NB4 (cell line): ENCODE results near the gene CADM1.

Experiments
- DNase-seq: peaks from one replicate; pipeline ENCODE4 v3.0.0; 2010; ENCODE audit warnings: low read depth
- H3K4me3 ChIP-seq: one replicate; pipeline ENCODE4 v1.5.1; 2011; ENCODE audit warnings: mild to moderate bottlenecking, low read depth, low read length, moderate library complexity
- MYC ChIP-seq: IDR thresholded peaks from 2 replicates; pipeline ENCODE4 v1.6.1; 2011; ENCODE audit warnings: low read depth, low read length
- POLR2A ChIP-seq: IDR thresholded peaks from 2 replicates; pipeline ENCODE4 v1.6.1; 2011; ENCODE audit warnings: mild to moderate bottlenecking; ENCODE audit not compliant: insufficient read length; ENCODE audit errors: extremely low read depth
- TF ChIP-seq, protein P1 (sequence below): IDR thresholded peaks from 2 replicates; pipeline ENCODE4 v1.6.1; 2011; ENCODE audit warnings: low read depth, low read length
- TF ChIP-seq, protein P2 (sequence below): IDR thresholded peaks from one replicate; pipeline ENCODE4 v1.5.1; 2012; ENCODE audit warnings: low read depth, low read length

CADM1 gene

DNA sequence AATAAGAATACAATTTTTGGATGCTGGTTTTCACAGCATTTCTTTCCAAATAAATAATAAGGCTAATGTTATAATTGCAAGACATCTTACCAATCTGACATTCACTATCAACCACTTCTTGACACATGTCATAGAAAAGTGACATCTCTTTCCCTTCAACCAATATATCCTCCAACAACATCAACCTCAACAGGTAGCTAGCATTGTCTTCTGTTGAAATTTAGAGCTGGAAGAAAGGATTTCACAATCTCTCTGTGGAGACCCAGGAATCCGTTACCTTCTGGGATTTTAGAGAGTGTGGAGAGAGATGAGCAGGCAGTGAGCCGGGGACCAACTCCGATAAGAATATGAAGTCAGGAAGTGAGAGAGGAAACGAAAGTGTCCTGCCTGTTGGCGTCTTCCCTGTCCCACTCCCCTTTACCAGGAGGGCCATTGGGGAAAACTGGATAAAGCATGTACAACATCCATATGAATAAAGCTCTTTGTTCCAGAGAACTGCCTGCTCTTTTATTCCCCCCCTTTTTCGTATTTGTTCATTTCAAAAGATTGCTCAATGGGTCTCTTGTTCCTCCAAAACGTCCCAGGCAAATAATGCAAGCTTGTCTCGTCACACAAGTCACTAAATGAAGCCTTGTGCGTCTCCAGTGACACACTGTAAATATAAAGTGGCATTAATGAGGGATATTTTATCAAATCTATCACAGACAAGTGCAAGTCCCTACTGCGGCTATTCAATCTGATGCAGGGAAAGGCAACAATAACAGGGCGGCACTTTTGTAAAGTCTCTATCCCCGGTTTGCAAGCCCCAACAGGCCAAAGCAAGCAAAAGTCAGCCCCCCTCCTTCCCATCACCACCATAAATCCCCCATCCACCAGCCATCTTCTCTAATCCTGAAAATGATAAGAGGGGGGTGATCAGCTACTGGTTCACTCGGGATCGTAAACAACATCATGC is 3.4 kb downstream of the CADM1 start:
- TF ChIP-seq MYC (no peak), POLR2A (no peak)
- TF ChIP-seq, protein P1, sequence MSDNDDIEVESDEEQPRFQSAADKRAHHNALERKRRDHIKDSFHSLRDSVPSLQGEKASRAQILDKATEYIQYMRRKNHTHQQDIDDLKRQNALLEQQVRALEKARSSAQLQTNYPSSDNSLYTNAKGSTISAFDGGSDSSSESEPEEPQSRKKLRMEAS: no peak
- TF ChIP-seq, protein P2, sequence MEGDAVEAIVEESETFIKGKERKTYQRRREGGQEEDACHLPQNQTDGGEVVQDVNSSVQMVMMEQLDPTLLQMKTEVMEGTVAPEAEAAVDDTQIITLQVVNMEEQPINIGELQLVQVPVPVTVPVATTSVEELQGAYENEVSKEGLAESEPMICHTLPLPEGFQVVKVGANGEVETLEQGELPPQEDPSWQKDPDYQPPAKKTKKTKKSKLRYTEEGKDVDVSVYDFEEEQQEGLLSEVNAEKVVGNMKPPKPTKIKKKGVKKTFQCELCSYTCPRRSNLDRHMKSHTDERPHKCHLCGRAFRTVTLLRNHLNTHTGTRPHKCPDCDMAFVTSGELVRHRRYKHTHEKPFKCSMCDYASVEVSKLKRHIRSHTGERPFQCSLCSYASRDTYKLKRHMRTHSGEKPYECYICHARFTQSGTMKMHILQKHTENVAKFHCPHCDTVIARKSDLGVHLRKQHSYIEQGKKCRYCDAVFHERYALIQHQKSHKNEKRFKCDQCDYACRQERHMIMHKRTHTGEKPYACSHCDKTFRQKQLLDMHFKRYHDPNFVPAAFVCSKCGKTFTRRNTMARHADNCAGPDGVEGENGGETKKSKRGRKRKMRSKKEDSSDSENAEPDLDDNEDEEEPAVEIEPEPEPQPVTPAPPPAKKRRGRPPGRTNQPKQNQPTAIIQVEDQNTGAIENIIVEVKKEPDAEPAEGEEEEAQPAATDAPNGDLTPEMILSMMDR: no peak
- DNase-seq: no peak
- no peak overlapping the region for H3K4me3 ChIP-seq

DNA sequence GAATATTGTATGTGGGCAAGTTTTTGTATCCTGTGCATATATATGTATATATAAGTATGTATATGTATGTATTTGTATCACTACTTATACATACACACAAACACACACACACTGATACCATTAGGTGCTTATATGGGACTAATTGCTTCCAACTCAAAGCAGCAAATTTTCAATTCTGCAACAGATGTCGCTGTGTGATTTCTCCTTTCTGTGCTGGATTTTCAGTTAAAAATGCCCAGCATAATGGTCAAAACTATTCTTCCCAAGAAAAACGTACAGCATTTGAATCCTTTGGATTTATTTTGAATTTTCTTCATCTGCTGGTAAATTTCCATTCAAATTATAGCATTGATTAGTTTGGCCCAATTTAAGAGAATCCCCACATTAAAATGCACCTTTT is 4.3 kb downstream of the CADM1 start:
- no peak for DNase-seq
- TF ChIP-seq MYC: no peak
- TF ChIP-seq, protein P1: no peak
- TF ChIP-seq, protein P2: no peak
- TF ChIP-seq POLR2A: no peak
- no peak overlapping the region for H3K4me3 ChIP-seq

DNA sequence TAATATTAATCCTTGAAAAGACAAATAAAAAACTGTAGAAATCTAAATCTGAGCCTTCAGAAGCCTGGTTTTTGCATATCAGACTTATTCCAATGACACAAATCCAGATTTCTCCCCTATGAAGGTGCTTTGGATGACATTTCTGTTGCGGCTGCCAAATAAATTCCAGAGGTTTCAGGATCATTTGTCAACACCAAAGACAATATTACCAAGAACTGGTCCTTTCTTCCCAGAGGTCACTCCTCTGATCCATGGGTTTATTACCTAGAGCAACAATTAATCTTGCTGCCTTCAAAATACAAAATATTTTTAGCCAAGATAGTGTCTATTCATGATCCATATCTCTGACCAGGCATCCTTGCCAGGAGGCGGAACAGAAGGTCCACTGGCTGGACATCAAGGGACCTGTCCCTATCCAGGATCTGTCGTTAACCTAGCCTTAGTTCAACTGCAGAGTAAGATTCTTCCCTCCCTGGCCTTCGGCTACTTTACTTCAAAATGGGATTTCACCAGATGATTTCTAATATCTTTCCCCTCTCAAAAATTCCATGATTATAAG is 4.9 kb downstream of the CADM1 start:
- DNase-seq: no peak
- no peak for TF ChIP-seq MYC
- TF ChIP-seq, protein P1: no peak
- TF ChIP-seq, protein P2: no peak
- no peak for TF ChIP-seq POLR2A
- H3K4me3 ChIP-seq: no peak overlapping the region

DNA sequence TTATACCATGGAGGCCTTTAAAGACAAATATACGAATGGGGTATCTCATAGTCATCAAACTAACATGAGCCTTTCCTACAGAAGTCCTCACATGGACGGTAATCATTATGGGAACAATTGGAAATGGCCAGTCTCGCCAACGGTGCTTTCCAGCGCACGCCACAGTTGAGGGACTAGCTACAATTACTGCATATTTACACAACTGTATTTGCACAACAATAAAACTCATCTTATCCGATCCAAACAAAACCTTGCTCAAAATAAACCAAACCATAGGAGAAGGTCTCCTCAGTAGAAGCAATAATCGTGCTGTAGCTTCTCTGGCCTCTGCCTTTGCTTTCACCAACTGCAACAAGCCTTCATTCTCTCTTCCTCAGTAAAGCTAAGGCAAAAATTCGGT is 5.9 kb downstream of the CADM1 start:
- H3K4me3 ChIP-seq: no peak overlapping the region
- TF ChIP-seq POLR2A (no peak), MYC (no peak)
- TF ChIP-seq, protein P2: no peak
- TF ChIP-seq, protein P1: no peak
- no peak for DNase-seq

DNA sequence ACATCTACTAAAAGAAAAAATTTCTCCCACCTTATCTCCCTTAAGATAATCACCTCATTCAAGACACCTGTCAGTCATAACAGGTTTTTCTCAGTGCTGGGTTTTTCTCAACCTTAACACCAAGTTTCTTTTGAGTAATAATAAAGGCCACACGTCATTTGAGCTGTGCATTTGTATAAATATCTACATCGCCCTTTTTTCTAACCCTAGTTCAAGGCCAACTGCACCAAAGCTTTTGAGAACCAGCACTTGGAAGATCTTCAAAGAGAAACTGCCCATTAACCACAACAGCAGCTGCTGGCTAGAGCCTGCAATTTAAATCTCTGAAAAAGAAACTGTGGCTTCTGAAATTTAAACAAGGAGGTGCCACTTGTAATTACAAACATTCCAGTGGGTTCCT is 6.9 kb downstream of the CADM1 start:
- no peak for DNase-seq
- H3K4me3 ChIP-seq: no peak overlapping the region

More for the DNA sequence above, 6.9 kb downstream of the CADM1 start:
- no peak for TF ChIP-seq MYC
- no peak for TF ChIP-seq POLR2A
- TF ChIP-seq, protein P2: no peak
- TF ChIP-seq, protein P1: no peak
